ENCODE results near the gene HEXIM1.

DNA sequence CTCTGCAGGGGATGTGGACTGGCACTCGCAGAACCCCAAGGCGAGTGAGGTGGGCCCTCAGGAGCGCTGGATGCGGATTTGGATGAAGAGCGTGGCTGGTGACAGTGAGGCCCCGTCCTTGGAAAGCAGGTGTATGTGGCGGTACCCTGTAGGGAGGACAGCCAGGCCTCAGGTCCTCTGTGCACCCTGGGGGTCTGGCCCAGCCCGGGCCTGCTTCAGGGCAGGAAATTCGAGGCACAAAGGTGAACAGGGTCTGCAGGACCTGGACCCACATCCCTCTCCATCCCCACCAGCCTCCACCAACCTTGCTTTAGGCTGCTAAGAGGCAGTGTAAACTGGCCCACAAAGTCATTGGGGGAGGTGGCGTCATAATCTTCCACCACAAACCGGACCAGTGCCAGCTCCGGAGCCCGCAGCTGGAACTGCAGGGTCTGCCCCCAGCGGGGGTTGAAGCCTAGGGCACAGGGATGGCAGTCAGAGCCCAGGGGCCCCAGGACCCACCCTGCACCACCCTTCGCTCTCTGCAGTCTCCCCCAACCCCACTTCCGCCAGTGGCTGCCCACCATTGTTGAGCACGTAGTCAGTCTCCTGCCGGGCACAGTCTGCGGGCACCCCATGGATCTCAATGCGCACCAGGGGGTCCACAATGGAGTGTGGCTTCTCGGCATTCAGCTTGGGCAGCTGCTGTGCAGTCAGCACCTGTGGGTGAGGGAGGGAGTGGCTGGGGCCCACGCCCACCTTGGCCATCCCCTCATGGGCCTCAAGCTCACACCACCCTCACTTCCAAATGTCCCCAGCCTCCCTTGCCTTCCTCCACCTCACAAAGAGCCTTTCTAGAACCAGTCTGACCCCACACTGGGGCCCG lies 35.5 kb upstream of the HEXIM1 start:
- TF ChIP-seq, protein P1, sequence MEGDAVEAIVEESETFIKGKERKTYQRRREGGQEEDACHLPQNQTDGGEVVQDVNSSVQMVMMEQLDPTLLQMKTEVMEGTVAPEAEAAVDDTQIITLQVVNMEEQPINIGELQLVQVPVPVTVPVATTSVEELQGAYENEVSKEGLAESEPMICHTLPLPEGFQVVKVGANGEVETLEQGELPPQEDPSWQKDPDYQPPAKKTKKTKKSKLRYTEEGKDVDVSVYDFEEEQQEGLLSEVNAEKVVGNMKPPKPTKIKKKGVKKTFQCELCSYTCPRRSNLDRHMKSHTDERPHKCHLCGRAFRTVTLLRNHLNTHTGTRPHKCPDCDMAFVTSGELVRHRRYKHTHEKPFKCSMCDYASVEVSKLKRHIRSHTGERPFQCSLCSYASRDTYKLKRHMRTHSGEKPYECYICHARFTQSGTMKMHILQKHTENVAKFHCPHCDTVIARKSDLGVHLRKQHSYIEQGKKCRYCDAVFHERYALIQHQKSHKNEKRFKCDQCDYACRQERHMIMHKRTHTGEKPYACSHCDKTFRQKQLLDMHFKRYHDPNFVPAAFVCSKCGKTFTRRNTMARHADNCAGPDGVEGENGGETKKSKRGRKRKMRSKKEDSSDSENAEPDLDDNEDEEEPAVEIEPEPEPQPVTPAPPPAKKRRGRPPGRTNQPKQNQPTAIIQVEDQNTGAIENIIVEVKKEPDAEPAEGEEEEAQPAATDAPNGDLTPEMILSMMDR (IDR thresholded peaks at IDR 0.05; ENCODE audit: insufficient read depth, low read length, poor library complexity, severe bottlenecking), result no peak
- TF ChIP-seq EZH2phosphoT487 (conservative IDR thresholded peaks at IDR 0.05; ENCODE audit: low read length), result no peak

Measured in SU-DHL-6 (cell line).